Endothelial cell of umbilical vein (primary cell): ENCODE results near the gene TNS1. TPM values are rescaled to one million over a fixed set of nuclear protein-coding genes. Genes with fewer than 3 reads are reported as not detected.

ENCODE experiments used
- BruUV-seq: library from RNA; stranded (reverse); fragments of 400-500 nt; replicated peaks from 2 replicates; lab custom pipeline; 2021; lab: Mats Ljungman, UMichigan
- CTCF ChIA-PET: fragments of 300-600, 350-600 bp; sonication (Branson Sonifier 250); formaldehyde crosslinking; loops from one replicate; lab custom pipeline; 2021; ENCODE audit warnings: antibody characterized with exemption, inconsistent platforms; lab: Charles Lee
- POLR2A ChIA-PET: fragments of 300-600, 350-600 bp; sonication (Branson Sonifier 250); formaldehyde crosslinking; loops from one replicate; lab custom pipeline; 2021; ENCODE audit warnings: antibody characterized with exemption, inconsistent platforms; lab: Charles Lee
- DNase-seq: peaks from one replicate; pipeline ENCODE4 v3.0.0-alpha.2; 2011; ENCODE audit warnings: low read depth, low spot score
- FAIRE-seq: peaks from 2 replicates; lab custom pipeline; 2011; peaks lifted over from hg19 to GRCh38; lab: Jason Lieb, UNC
- H2AFZ ChIP-seq: 2 replicates; pipeline ENCODE4 v1.6.0; 2012; ENCODE audit warnings: low read depth, low read length, control low read depth, inconsistent platforms
- H3K27ac ChIP-seq: 2 replicates; pipeline ENCODE4 v1.5.1; 2011; ENCODE audit warnings: low read depth, mild to moderate bottlenecking, control low read depth, low read length, moderate library complexity; ENCODE audit not compliant: insufficient read depth
- H3K27me3 ChIP-seq, 2 experiments: 2 replicates each; pipeline versions ENCODE4 v1.6.0 to v1.6.1; 2011; ENCODE audit warnings: low read length in 2 of 2, mixed read lengths in 1 of 2; ENCODE audit not compliant: control insufficient read depth in 2 of 2, insufficient read depth in 2 of 2
- H3K36me3 ChIP-seq, 2 experiments: 2 replicates in 1 of 2; 3 replicates in 1 of 2; pipeline ENCODE4 v1.5.1; 2011; ENCODE audit warnings: low read length in 2 of 2, mild to moderate bottlenecking in 1 of 2, moderate library complexity in 1 of 2; ENCODE audit not compliant: control insufficient read depth in 2 of 2, insufficient read depth in 2 of 2; ENCODE audit errors: extremely low read depth in 1 of 2
- H3K4me1 ChIP-seq: 3 replicates; pipeline ENCODE4 v1.5.1; 2011; ENCODE audit warnings: mild to moderate bottlenecking, low read length; ENCODE audit not compliant: control insufficient read depth, insufficient read depth; ENCODE audit errors: extremely low read depth
- H3K4me2 ChIP-seq: 2 replicates; pipeline ENCODE4 v1.6.1; 2011; ENCODE audit warnings: low read length, control low read depth, mixed read lengths; ENCODE audit not compliant: insufficient read depth
- H3K4me3 ChIP-seq, 3 experiments: fragments of 200-600 bp in 1 of 3; sonication (generic), shearing (Covaris generic) in 1 of 3; replicated peaks in 1 of 3; 2 replicates each; pipeline ENCODE4 v1.5.1; 2011 to 2016; ENCODE audit warnings: control low read depth in 3 of 3, low read length in 3 of 3, mild to moderate bottlenecking in 2 of 3, inconsistent platforms in 1 of 3, low read depth in 1 of 3, moderate library complexity in 1 of 3; ENCODE audit not compliant: insufficient read depth in 1 of 3
- H3K79me2 ChIP-seq: 2 replicates; pipeline ENCODE4 v1.6.0; 2012; ENCODE audit warnings: low read length, inconsistent platforms; ENCODE audit not compliant: control insufficient read depth, insufficient read depth
- H3K9ac ChIP-seq: replicated peaks from 2 replicates; pipeline ENCODE3; 2011; ENCODE audit warnings: low read length, control low read depth; ENCODE audit not compliant: insufficient read depth; ENCODE audit errors: extremely low read depth
- H3K9me1 ChIP-seq: replicated peaks from 3 replicates; pipeline ENCODE4 v1.6.0; 2011; ENCODE audit warnings: mild to moderate bottlenecking, low read length; ENCODE audit not compliant: control insufficient read depth, insufficient read depth; ENCODE audit errors: extremely low read depth
- H3K9me3 ChIP-seq: replicated peaks from 2 replicates; pipeline ENCODE4 v1.5.1; 2012; ENCODE audit warnings: low read length, inconsistent platforms; ENCODE audit not compliant: control insufficient read depth, insufficient read depth
- H4K20me1 ChIP-seq: replicated peaks from 2 replicates; pipeline ENCODE3; 2011; ENCODE audit warnings: mild to moderate bottlenecking, low read length; ENCODE audit not compliant: control insufficient read depth, insufficient read depth; ENCODE audit errors: extremely low read depth
- CTCF ChIP-seq, 2 donors: IDR thresholded peaks; 1 replicate in 1 of 2; 2 replicates in 1 of 2; pipeline ENCODE4 v1.5.1; 2011; ENCODE audit warnings: low read length in 2 of 2, mild to moderate bottlenecking in 2 of 2, moderate library complexity in 2 of 2, control low read depth in 1 of 2, inconsistent platforms in 1 of 2, low read depth in 1 of 2; ENCODE audit not compliant: insufficient read depth in 1 of 2; ENCODE audit errors: extremely low read depth in 1 of 2
- GATA2 ChIP-seq: IDR thresholded peaks from 2 replicates; pipeline ENCODE4 v1.7.0; 2011; ENCODE audit warnings: low read depth, mild to moderate bottlenecking, moderate library complexity, mixed read lengths, low read length; ENCODE audit not compliant: insufficient read length, insufficient read depth
- JUN ChIP-seq: IDR thresholded peaks from 2 replicates; pipeline ENCODE4 v1.6.1; 2011; ENCODE audit warnings: borderline replicate concordance, low read depth; ENCODE audit not compliant: insufficient read length, insufficient read depth
- MAX ChIP-seq: IDR thresholded peaks from 2 replicates; pipeline ENCODE4 v1.6.1; 2011; ENCODE audit not compliant: insufficient read depth, insufficient read length
- MYC ChIP-seq: IDR thresholded peaks from one replicate; pipeline ENCODE4 v1.6.1; 2011; ENCODE audit warnings: mild to moderate bottlenecking, low read depth, low read length
- dilution Hi-C: fragments of 300-500 bp; cut with MboI; formaldehyde crosslinking; loops from one replicate; pipeline ENCODE4 v1.15.0; 2019; ENCODE audit warnings: low sequenced_read_pairs; ENCODE audit not compliant: extremely low pct_ligation_motif_present
- intact Hi-C: fragments of 100-400 bp; cut with micrococcal nuclease; formaldehyde crosslinking; loops from one replicate; pipeline ENCODE4 v1.10.0; 2022
- polyA plus RNA-seq, 4 experiments: library from polyadenylated mRNA; depleted of rRNA in 3 of 4; stranded (reverse) in 3 of 4; unstranded in 1 of 4; fragments of >200 nt; gene quantifications; 2 replicates each; pipeline versions ENCODE4 v1.2.1 to v1.2.3, GENCODE V29; 2011 to 2012; ENCODE audit warnings: missing spikeins in 1 of 4
- total RNA-seq: library from RNA; stranded (reverse); gene quantifications from 2 replicates; pipeline ENCODE4 v1.2.3, GENCODE V29; 2021

The TNS1 gene
- total and polyA plus RNA-seq, 2 donors (not counting 3 experiments of a cell fraction or from before 2014, with no cell fraction given) = 11.0 to 52.1 TPM

DNA sequence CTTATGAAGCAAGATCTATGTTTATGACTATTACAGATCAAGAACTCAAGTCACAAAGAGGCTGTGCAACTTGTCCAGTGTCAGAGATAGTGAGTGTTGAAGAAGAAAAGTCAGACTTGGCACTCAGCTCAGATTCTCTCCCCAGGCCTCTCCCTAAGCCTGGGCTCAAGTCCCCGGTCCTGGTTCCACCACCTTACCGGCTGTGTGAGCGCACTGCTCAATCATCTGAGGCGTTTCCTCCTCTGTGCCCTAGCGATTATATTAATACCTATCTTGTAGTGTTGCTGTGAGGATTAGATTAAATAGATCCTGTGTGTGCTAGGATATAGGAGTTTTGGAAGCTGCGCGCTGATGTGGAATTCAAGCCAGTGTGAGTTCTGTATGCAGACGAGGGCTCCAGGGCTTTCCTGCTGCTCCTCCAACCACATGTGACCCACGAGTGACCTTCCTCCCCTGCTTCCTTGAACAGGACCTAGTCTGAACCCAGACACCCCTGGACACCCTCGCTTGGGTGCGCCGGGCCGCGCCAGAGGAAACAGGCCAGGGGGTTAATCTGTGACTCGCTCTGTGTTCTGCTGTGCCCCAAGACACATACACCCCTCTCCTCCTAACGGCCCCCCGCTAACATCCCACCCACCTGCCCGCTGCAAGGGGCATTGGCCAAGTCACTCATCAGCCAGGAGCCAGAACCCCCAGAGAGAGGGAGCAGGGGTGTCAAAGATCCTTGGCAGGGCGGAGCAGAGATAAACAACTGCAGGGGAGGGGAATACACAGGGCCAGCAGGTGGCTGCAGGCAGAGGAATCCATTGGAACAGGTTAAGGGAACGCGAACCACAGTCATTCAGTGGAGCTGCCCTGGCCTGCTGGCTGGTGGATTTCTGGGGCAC is 38.3 kb downstream of the TNS1 start:
- H3K4me2 ChIP-seq = no peak overlapping the region
- H3K9me1 ChIP-seq = no peaks in the 10 kb centered on the region
- intact Hi-C loops (no loop called here), dilution Hi-C loops (no loop called here)
- no peaks in the 10 kb centered on the region for H3K9me3 ChIP-seq
- CTCF ChIA-PET = interaction anchor here (1.4 to 2.0 kb wide), 7 partner anchors 10 to 179 kb away, joined by 3 to 6 read pairs (median 5); no protein-coding TSS in a partner anchor
- no peak for FAIRE-seq
- H4K20me1 ChIP-seq = no peaks in the 10 kb centered on the region
- no peak overlapping the region for H3K27ac ChIP-seq
- H3K4me1 ChIP-seq = peaks cover 12% of the 10 kb centered on the region
- no peaks in the 10 kb centered on the region for H3K79me2 ChIP-seq
- no peak overlapping the region for H3K4me3 ChIP-seq
- no peak overlapping the region for H2AFZ ChIP-seq
- no TSS peak for BruUV-seq
- no peaks in the 10 kb centered on the region for H3K27me3 ChIP-seq
- no peaks in the 10 kb centered on the region for H3K36me3 ChIP-seq
- POLR2A ChIA-PET = no interaction called here
- TF ChIP-seq MAX (no peak), JUN (no peak), MYC (no peak)
- DNase-seq = no peak
- H3K9ac ChIP-seq = no peak overlapping the region

GRCh38 chr2:217960351-217960750 is 42.4 kb downstream of the TNS1 start:
- intact Hi-C loops = no loop called here
- Histone ChIP-seq H2AFZ (no peak overlapping the region), H3K79me2 (no peaks in the 10 kb centered on the region), H4K20me1 (no peaks in the 10 kb centered on the region), H3K4me3 (no peak overlapping the region), H3K36me3 (no peaks in the 10 kb centered on the region), H3K9ac (no peak overlapping the region), H3K4me1 (peaks cover 12% of the 10 kb centered on the region), H3K27me3 (no peaks in the 10 kb centered on the region), H3K9me3 (no peaks in the 10 kb centered on the region), H3K4me2 (no peak overlapping the region), H3K27ac (no peak overlapping the region), H3K9me1 (no peaks in the 10 kb centered on the region)
- no TSS peak for BruUV-seq
- FAIRE-seq = no peak
- TF ChIP-seq CTCF (IDR thresholded peaks at IDR 0.05; ENCODE audit: extremely low read depth in 1 of 2, insufficient read depth in 1 of 2, low read depth in 1 of 2, low read length in 2 of 2) (no peak), JUN (no peak), GATA2 (no peak), MYC (no peak)
- dilution Hi-C loops = no loop called here
- no peak for DNase-seq
- ChIA-PET CTCF (interaction anchor here (1.1 to 1.5 kb wide), 2 partner anchors 11 to 34 kb away, joined by 3 read pairs; no protein-coding TSS in a partner anchor), POLR2A (no interaction called here)
